ENCODE data around the gene RFC2.

RFC2 gene

GRCh38 chr7:74190259-74190658 is 63.9 kb downstream of the RFC2 start:
- Histone ChIP-seq H3K27me3 (ENCODE audit: insufficient read depth, low read depth) (no peaks in the 10 kb centered on the region), H2AFZ (ENCODE audit: low read depth) (no peak overlapping the region), H3K4me2 (no peak overlapping the region), H3K36me3 (ENCODE audit: insufficient read depth) (peaks cover 28% of the 10 kb centered on the region; the same call in 1 of the 2 replicates), H3K79me2 (ENCODE audit: insufficient read depth, low read depth) (peaks cover 42% of the 10 kb centered on the region), H3K4me1 (ENCODE audit: low read depth, poor library complexity, severe bottlenecking) (no peaks in the 10 kb centered on the region), H3K4me3 (IDR thresholded peaks at IDR 0.05; ENCODE audit: insufficient read depth, low read depth, low read length) (no peak overlapping the region), H4K20me1 (ENCODE audit: insufficient read depth) (peaks cover 36% of the 10 kb centered on the region), H3K27ac (no peak overlapping the region), H3K9ac (no peak overlapping the region)
- no peak for TF ChIP-seq CTCF (conservative IDR thresholded peaks at IDR 0.05; ENCODE audit: low read depth, low read length)

DNA sequence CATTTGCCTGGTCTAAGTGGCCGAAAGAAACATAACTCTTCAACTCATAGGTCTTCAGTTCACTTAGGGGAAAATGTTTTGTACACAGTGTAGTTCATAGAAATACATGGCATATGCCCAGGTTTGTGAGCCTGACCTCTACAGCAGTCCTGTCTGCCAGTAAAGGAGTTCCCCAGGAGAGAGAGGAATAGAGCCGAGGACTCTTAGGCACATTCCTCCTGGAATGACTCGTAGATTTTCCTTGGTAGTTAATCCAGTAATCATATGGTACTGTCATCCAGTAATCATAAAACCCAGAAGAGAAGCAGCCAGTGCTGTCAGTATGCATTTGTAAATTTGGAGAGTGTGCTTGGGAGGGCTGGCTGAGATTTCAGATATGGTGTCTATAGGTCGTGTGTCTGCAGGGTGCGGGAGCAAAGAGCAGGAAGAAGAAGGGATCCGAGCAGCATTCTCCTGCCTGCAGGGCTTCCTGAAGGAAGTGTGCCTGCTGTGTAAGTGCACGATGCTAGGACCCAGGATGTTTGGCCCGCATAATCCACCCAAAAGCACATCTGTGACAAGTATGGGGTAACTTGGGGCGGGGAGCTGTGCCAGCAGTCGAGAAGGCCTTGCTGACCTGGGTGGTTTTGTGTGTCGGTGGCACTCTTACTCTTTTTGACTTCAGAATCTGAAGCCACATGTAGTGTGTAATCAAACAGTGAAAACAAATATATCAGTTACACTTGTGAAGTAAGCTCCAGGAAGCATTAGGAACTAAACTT is 66.1 kb downstream of the RFC2 start:
- Histone ChIP-seq H3K36me3 (ENCODE audit: insufficient read depth) (peaks cover 27% of the 10 kb centered on the region; the same call in 1 of the 2 replicates), H3K79me2 (ENCODE audit: insufficient read depth, low read depth) (peaks cover 64% of the 10 kb centered on the region), H4K20me1 (ENCODE audit: insufficient read depth) (peaks cover 57% of the 10 kb centered on the region), H3K27ac (no peak overlapping the region), H3K4me3 (IDR thresholded peaks at IDR 0.05; ENCODE audit: insufficient read depth, low read depth, low read length) (no peak overlapping the region), H3K4me1 (ENCODE audit: low read depth, poor library complexity, severe bottlenecking) (no peaks in the 10 kb centered on the region), H3K27me3 (ENCODE audit: insufficient read depth, low read depth) (no peaks in the 10 kb centered on the region), H2AFZ (ENCODE audit: low read depth) (no peak overlapping the region), H3K4me2 (no peak overlapping the region), H3K9ac (no peak overlapping the region)
- no peak for TF ChIP-seq CTCF (conservative IDR thresholded peaks at IDR 0.05; ENCODE audit: low read depth, low read length)

- Histone ChIP-seq H3K36me3 (ENCODE audit: insufficient read depth) (peaks cover 10% of the 10 kb centered on the region; the same call in 1 of the 2 replicates), H3K4me2 (no peak overlapping the region), H3K9ac (no peak overlapping the region), H3K4me1 (ENCODE audit: low read depth, poor library complexity, severe bottlenecking) (peaks cover 4% of the 10 kb centered on the region), H3K4me3 (IDR thresholded peaks at IDR 0.05; ENCODE audit: insufficient read depth, low read depth, low read length) (no peak overlapping the region), H2AFZ (ENCODE audit: low read depth) (no peak overlapping the region), H4K20me1 (ENCODE audit: insufficient read depth) (peaks cover 77% of the 10 kb centered on the region), H3K79me2 (ENCODE audit: insufficient read depth, low read depth) (peaks cover 88% of the 10 kb centered on the region), H3K27ac (no peak overlapping the region), H3K27me3 (ENCODE audit: insufficient read depth, low read depth) (no peaks in the 10 kb centered on the region)
- TF ChIP-seq CTCF (conservative IDR thresholded peaks at IDR 0.05; ENCODE audit: low read depth, low read length): no peak
These were observed 68.6 kb downstream of the RFC2 start for GRCh38 chr7:74185636-74186035.

DNA sequence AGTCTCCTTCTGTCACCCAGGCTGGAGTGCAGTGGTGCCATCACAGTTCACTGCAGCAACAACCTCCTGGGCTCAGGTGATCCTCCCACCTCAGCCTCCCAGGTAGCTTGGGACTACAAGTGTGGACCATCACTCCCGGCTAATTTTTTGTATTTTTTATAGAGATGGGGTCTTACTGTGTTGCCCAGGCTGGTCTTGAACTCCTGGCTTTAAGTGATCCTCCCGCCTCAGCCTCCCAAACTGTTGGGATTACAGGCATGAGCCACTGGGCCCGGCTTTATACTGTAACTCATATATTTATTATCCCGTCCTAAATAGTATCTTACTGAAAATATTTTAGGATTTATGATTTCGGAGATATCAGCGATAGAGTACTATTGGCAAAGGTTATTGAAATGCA is 69.2 kb downstream of the RFC2 start:
- H2AFZ ChIP-seq (ENCODE audit: low read depth): no peak overlapping the region
- TF ChIP-seq CTCF (conservative IDR thresholded peaks at IDR 0.05; ENCODE audit: low read depth, low read length): no peak
- peaks cover 92% of the 10 kb centered on the region for H3K79me2 ChIP-seq (ENCODE audit: insufficient read depth, low read depth)
- H3K27me3 ChIP-seq (ENCODE audit: insufficient read depth, low read depth): no peaks in the 10 kb centered on the region
- H3K4me3 ChIP-seq (IDR thresholded peaks at IDR 0.05; ENCODE audit: insufficient read depth, low read depth, low read length): no peak overlapping the region
- H3K36me3 ChIP-seq (ENCODE audit: insufficient read depth): peaks cover 7% of the 10 kb centered on the region; the same call in 1 of the 2 replicates
- H3K9ac ChIP-seq: no peak overlapping the region
- no peak overlapping the region for H3K27ac ChIP-seq
- H4K20me1 ChIP-seq (ENCODE audit: insufficient read depth): peaks cover 83% of the 10 kb centered on the region
- no peak overlapping the region for H3K4me2 ChIP-seq
- peaks cover 7% of the 10 kb centered on the region for H3K4me1 ChIP-seq (ENCODE audit: low read depth, poor library complexity, severe bottlenecking)

Measured in KMS-11 (cell line).